NCI-H345 treated with DMSO at 0.1 percent for 48 hours (cell line): ENCODE results near the gene UPF2.
"Not testable (repeated sequence)": the region's sequence is repeated elsewhere in the genome, so short reads cannot be mapped to it uniquely, and the experiment has no call there.

ENCODE experiments used
- DNase-seq: peaks from one replicate; lab custom pipeline; 2025; ENCODE audit not compliant: unreplicated experiment; lab: John Stamatoyannopoulos, UW

UPF2 gene

DNA sequence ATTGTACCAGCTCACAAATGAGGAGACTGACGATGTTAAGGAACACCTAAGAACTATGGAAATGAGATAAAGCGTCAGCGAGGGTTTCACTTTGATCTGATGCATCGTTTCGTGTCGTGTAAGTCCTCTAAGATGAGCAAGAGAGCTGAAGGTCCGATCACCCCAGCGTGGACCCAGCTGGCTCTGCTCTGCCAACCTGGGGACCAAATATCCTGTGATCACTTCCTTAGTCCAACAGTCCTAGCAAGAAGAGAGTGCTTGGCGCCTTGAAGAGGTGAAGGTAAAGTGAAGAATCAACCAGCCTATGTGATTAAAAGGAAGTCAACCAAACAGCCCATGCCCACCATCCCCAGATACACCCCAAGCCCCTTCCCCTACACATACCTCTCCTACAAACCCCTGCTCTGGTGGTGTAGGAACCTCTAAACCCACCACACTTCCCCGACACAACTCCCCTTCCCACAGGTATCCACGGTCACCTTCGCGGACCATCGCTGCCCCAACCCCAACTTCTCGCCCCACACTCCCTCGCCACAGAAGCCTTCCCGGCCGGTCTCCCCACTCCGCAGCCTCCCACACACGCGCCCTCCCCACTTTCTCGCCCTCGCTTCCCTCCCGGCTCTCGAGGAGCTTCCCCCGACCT lies 722 bp downstream of the UPF2 start:
- DNase-seq: no peak

DNA sequence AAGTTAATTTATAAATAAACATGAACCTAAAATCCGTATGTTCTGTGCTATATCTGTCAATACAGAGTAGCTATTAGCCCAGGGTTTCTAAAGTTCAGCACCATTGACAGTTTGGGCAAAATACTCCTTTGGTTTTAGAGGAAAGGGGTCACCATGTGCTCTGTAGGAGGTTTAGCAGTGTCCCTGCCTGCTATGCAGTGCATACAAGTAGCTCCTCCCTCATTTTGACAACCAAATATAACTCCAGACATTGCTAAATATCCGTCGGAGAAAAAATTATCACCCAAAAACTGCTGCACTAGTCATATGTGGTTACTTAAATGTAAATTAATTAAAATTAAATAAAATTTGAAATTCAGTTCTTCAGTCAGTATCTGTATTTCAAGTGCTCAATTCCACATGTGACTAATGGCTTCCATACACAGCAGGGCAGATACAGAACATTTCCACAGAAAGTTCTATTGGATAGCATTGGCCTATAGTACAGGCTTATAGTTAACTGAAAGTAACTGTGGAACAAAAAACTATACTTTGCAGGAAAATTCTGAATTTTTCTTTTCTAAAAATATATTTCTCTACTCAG lies 6.4 kb downstream of the UPF2 start:
- DNase-seq: no peak

DNA sequence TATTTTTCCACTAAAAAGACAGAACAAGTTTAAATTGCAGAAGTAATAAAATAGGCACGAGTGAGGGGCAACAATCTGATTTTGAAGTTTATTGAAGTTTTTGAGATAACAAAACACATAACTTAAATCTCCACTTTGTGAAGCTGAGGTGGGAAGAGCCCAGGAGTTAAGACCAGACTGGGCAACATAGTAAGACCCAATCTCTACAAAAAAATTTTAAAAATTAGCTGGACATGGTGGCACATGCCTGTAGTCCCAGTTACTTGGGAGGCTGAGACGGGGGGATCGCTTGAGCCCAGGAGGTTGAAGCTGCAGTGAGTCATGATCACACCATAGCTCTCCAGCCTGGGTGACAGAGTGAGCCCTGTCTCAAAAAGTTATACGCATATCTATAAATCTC lies 11.2 kb downstream of the UPF2 start:
- DNase-seq: no peak

DNA sequence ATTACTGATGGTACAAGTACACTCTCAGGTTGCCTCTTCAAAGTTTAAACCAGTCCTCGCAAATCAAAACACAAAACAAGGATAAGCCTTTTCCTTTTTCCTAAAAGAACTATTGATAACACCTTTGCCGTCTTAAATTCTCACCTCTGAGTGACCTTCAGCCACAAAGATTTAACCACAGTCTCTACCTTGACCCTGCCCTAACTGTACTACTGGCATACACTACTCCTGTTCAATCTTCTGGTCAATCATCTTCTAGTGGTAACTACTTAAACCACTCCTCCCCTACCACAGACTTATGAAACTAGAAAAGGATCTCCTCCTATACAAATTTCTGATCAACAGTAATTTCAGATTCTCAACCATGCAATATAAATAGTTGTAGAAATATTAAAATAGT lies 15.1 kb downstream of the UPF2 start:
- DNase-seq: no peak

DNA sequence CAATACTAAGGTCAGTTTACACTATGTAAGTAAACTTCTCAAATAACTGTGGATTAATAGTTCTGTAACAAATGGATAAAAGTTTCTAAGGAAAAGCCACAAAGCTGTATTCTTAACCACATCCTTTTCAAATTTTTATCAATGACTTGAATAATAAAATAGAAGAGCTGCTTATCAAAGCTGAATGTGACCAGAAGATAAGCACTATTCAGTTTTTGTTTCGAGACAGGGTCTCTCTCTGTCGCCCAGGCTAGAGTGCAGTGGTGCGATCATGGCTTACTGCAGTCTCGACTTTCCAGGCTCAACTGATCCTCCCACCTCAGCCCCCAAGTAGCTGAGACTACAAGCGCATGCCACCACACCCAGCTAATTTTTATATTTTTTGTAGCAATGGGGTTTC lies 17.0 kb downstream of the UPF2 start:
- DNase-seq: no peak

DNA sequence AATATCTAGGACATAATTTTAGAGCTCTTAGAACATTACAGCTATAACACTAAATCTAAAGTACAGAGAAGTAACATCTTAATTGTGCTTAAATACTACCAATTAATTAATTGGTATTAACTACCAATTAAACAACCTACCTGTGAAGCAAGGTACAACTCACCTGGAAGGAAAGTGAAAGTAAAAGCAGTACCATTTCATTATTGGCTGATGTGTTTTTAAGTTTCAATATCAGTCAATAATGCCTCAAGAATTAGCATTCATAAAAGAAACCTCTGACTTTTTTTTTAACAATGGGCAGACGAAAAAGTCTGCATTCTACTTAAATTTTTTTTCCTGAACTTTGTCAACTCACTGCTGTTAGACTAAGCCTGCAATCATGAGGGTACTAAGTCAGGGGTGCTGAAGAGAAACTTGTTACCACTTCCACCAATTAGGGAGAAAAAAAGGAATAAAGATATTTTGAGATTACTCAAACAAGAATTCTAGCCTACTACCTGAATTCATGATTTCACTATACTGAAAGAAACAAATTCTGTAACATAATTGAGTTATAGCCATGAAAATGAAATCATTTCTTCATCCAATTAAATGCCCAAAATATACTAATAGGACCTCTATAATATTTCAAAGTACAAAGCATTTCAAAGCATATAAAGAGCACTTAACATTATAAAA lies 19.9 kb downstream of the UPF2 start:
- no peak for DNase-seq

DNA sequence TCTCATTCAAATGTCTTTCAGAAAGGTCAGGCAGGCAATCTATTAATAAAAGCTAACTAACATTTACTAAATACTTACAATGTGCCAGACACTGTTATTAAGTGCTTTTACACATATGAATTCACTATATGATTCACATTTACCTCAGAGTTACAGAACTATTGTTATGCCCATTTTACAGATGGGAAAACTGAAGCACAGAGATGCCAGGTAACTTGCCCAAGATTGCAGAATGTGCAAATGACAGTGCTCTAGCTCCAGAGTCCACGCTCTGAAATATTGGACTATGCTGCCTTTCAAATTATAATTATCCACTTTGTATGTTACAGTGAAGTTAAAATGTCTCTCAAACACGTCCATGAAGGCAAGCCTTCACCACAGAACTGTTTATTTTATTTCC lies 22.0 kb downstream of the UPF2 start:
- DNase-seq: no peak

DNA sequence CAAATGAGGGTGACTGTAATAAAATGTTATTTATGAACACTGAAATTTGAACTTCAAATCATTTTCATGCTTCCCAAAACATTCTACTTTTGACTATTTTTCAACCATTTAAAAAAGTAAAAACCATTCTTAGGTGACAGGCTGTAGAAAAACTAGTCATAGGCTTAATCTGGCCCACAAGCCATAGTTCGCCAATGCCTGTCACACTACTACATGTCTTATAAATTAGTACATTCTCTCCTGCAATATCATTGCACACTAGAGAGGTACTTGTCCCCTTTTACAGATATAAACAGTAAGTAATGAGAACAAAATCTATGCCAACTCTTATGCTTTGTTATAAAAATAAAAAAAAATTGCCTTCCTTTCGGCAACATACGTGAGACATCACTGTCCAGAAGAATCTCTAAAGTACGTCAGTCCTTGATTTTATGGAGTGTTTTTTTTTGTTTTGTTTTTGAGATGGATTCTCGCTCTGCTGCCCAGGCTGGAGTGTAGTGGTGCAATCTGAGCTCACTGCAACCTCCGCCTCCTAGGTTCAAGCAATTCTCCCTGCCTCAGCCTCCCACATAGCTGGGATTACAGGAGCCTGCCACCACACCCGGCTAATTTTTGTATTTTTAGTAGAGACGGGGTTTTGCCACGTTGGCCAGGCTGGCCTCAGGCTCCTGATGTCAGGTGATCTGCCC lies 23.2 kb downstream of the UPF2 start:
- DNase-seq: no peak

DNA sequence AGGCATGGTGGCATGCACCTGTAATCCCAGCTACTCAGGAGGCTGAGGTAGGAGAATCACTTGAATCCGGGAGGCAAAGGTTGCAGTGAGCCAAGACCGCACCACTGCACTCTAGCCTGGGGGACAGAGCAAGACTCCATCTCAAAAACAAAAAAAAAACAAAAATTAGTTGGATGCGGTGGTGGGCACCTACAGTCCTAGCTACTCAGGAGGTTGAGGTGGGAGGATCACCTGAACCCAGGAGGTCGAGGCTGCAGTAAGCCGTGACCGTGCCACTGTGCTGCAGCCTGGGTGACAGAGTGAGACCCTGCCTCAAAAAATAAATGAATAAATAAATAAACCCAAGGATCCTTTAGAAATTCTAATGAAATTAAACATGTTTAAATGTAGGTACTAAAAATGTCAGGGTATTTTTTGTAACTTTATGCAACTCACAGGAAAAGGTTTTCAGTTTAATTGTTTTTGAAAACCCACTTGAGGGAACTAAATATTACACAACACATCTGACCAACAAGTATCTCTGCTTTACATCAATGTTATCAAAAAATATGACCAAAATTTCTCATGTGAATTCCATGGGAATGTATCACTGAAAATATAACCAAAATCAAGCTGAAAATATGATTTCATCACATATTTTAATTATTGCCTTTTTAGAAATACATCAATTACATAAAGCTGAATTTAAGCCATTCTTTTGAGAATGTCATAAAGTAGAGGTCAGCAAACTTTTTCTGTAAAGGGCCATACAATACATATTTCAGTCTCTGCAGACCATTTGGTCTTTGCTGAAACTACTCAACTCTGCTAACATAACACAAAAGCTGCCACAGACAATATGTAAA lies 23.9 kb downstream of the UPF2 start:
- DNase-seq: no peak

DNA sequence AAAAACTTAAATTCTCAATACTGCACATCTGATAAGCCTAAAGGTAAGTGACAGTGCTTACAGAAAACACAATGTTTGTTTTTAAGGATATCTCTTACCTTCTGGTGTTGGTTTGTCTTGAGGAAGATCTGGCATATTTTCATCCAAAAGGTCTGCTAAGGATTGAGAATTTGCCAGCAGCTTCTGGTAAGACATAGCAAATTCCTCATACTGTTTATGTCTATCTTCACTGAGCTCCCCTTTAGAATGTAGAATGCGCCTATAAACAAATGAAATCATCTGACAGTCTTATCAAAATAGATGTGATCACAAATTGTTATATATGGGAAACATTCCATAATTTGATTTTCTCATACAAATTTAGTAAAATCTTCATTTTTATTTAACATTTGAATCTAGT lies 28.7 kb downstream of the UPF2 start:
- no peak for DNase-seq

DNA sequence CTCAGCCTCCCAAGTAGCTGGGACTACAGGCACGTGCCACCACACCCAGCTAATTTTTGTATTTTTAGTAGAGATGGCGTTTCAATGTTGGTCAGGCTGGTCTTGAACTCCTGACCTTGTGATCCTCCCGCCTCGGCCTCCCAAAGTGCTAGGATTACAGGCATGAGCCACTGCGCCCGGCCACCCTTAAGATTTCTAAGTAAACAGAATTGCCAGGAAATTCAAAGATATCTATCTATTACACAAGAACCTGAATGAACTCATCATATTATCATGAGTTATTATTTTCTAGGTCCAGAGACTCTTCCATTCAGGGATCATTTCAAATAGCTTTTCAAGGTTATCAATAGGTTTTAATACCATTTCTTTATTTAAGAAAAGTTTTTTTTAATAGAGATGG lies 29.2 kb downstream of the UPF2 start:
- not testable (repeated sequence) for DNase-seq

DNA sequence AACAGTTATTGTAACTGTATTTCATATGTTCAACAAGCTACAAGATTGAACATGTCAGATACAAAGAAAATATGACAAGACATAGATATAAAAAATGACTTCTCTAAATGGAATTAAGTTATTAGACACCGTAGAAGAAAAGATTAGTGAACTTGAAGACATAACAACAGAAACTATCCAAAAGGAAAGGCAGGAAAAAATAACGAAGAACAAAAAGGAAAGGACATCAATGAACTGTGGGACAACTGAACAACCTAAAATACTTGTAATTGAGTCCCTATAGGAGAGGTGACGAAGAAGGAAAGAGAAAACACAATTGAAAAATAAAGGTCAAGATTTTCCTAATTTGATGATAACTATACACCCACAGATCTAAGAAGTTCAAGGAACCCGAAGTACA lies 32.3 kb downstream of the UPF2 start:
- no peak for DNase-seq

DNA sequence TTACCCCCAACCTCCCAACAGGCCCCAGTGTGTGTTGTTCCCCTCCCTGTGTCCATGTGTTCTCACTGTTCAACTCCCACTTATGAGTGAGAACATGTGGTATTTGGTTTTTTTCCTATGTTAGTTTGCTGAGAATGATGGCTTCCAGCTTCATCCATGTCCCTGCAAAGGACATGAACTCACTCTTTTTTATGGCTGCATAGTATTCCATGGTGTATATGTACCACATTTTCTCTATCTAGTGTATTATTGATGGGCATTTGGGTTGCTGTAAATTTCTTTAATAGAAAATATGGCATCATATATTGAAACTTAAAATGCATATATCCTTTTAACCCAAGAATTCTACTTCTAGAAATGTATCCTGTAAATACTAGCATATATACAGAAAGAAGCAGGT lies 33.8 kb downstream of the UPF2 start:
- not testable (repeated sequence) for DNase-seq

DNA sequence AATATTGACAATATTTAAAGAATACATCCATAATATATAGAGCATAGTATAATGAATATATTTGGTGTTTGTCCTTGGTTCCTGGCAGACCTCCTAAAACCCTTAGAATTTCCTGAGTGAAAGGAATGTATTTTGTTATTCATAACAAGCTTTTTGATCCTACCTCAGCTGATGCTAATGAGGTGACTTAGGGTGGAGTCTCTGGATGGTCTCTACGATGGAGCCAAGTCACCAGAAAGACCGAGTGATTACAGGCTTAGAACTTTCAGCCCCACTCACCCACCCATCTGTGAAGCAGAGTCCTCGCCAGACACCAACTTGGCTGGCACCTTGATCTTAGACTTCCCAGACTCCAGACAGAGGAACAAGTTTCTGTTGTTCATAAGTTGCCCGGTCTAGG lies 35.9 kb downstream of the UPF2 start:
- no peak for DNase-seq

DNA sequence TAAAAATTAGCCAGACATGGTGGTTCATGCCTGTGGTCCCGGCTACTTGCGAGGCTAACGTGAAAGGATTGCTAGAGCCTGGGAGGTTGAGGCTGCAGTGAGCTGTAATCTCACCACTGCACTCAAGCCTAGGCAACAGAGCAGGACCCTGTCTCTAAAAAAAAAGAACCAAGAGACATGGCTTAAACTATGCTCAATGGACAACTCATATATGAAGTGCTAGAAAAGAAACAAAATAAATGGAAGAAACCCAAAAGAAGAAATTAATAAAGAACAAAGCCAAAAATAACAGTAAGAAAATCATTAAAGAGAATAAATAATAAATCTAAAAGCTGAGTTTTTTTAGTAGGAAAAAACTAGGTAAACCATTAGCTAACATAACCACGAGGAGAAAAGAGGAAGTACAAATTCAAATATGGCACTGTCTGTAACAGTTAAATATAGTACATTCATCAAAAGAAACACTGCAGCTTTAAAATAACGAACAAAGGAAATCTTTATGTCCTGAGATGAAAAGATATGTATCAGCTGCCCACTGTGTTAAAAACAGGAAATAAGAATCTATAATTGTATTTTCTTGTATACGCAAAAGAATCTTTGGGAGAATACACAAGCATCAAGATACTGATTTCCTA lies 48.7 kb downstream of the UPF2 start:
- DNase-seq: no peak

DNA sequence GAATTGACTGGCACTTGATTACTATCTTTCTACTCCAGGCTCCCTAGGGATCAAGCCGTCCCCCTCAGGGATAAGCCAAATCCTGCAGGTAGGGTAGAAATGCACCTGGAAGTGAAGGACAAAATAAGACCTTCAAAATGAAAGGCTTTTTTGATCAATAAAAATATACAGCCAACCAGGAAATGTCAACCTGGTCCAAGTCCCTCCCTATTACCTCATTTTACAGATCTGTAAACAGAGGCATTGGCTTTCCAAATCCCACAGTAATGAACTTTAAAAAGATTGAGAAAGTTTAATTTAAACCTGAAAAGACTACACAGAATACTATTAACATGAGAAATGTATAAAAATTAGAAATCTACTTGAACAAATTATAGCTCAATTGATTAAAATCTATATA lies 53.7 kb downstream of the UPF2 start:
- no peak for DNase-seq

DNA sequence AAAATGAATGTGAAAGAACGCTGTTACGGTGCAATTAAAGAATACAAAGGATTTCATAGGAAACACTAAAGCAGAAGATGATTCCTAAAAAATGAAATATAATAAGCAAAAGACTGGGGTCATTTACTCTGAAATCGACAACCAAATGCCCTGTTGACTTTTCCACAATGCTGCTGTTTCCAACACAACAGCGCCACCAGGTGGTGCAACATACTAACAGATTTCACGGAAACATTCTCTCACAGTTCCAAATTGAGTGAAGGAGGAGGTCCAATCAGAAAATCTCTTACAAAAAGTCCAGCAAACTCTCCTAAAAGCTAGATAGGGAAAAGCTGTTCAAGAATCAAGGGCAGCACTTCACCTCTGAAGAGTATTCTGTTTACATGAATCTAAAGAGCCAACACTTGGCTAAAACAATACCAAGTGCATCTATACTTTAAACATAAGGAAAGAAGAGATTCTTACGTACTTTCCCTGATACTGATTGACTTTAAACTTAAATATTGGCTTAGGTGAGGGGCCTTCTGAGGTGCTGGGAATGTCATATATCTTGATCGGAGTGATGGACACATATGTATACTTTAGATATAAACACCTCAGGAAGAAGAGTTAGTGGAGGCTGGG lies 55.9 kb downstream of the UPF2 start:
- peak; percentile 31 for DNase-seq

DNA sequence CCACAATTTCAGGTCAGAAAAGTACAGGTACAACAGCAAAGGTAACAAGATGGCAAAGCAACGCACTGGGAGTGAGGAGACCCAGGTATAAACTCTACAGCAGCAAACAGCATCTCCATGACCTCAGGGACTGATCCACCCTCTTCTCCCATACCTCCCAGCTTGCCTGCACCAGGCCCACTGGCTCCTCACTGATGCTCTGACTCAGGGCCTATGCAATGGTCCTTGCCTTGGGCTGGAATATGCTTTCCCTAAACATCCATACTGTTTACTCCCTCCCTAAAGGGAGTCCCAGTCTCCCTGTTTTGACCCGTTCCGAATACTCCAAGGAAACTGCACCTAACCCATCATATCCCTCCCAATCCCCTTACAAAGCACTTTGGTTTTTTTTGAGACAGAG lies 60.4 kb downstream of the UPF2 start:
- DNase-seq: no peak

DNA sequence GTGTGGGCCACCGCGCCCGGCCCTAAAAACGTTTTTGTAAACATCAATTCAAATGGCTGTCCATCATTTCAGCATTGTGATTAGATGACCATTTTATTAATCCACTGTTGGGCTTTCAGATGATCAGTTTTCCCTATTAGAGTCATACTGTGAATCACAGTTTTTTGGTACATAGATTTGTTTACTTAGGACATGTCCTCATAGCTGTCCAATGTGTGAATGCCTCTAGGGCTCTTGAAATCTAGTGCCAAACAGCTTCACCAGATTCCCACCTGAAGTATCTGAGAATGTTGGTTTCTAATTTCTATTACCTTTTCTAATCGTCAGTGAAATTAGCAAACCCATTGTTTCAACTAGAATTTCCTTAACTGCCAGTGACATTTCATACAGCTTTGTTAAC lies 66.8 kb downstream of the UPF2 start:
- DNase-seq: no peak

DNA sequence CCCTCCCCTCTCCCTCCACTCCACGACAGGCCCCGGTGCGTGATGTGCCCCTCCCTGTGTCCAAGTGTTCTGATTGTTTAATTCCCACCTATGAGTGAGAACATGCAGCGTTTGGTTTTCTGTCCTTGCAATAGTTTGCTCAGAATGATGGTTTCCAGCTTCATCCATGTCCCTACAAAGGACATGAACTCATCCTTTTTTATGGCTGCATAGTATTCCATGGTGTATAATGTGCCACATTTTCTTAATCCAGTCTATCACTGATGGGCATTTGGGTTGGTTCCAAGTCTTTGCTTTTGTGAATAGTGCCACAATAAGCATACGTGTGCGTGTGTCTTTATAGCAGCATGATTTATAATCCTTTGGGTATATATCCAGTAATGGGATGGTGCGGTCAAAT lies 70.1 kb downstream of the UPF2 start:
- DNase-seq: not testable (repeated sequence)
